ENCODE measurements around the gene RP9. TPM values are rescaled to one million over a fixed set of nuclear protein-coding genes. Genes with fewer than 3 reads are reported as not detected.

RP9 gene
- total RNA-seq, 4 donors from 2014 or later: 1.2 to 55.8 (median 13.7) TPM

DNA sequence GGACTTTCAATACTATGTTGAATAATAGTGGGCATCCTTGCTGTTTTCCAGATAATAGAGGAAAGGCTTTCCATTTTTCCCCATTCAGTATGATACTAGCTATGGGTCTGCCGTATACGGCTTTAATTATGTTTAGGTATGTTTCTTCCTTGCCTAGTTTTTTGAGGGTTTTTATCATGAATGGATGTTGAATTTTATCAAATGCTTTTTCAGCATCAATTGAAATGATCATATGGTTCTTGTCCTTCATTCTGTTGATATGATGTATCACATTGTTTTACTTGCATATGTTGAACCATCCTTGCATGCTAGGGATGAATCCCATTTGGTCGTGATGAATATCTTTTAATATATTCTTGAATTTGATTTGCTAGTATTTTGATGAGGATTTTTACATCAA, 9.2 kb upstream of the RP9 start:
- Histone ChIP-seq H3K9me3 (no peaks in the 10 kb centered on the region), H3K4me3 (no peak overlapping the region), H3K4me1 (no peaks in the 10 kb centered on the region), H3K27me3 (no peaks in the 10 kb centered on the region), H3K27ac (no peak overlapping the region), H3K36me3 (no peaks in the 10 kb centered on the region)
- intact Hi-C loops (cut with DNase I; ENCODE audit: low total_unique reads): no loop called here
- no peak for DNase-seq
- no peak for TF ChIP-seq CTCF (IDR thresholded peaks at IDR 0.05)
- TF ChIP-seq POLR2A (IDR thresholded peaks at IDR 0.05): no peak

GRCh38 chr7:33114976-33115375, 5.8 kb upstream of the RP9 start:
- intact Hi-C loops (cut with DNase I; ENCODE audit: low total_unique reads): no loop called here
- Histone ChIP-seq H3K36me3 (no peaks in the 10 kb centered on the region), H3K4me1 (no peaks in the 10 kb centered on the region), H3K9me3 (no peaks in the 10 kb centered on the region), H3K4me3 (no peak overlapping the region), H3K27me3 (no peaks in the 10 kb centered on the region), H3K27ac (no peak overlapping the region)
- TF ChIP-seq CTCF (IDR thresholded peaks at IDR 0.05) (no peak), POLR2A (IDR thresholded peaks at IDR 0.05) (no peak)
- no peak for DNase-seq

GRCh38 chr7:33111614-33112013, 2.4 kb upstream of the RP9 start:
- Histone ChIP-seq H3K9me3 (no peaks in the 10 kb centered on the region), H3K4me3 (no peak overlapping the region), H3K4me1 (peaks cover 0 to 13% of the 10 kb centered on the region in 2 donors), H3K36me3 (no peaks in the 10 kb centered on the region), H3K27me3 (no peaks in the 10 kb centered on the region), H3K27ac (no peak overlapping the region)
- TF ChIP-seq POLR2A (IDR thresholded peaks at IDR 0.05) (no peak), CTCF (IDR thresholded peaks at IDR 0.05) (no peak)
- no peak for DNase-seq
- intact Hi-C loops (cut with DNase I; ENCODE audit: low total_unique reads): no loop called here

GRCh38 chr7:33109758-33110238, 594 bp upstream of the RP9 start:
- Histone ChIP-seq H3K9me3 (no peaks in the 10 kb centered on the region), H3K36me3 (no peaks in the 10 kb centered on the region), H3K4me1 (peaks cover 0 to 20% of the 10 kb centered on the region in 2 donors), H3K4me3 (peak overlapping the region; percentile 26 to 100), H3K27ac (peak overlapping the region in 1 of 2 donors; percentile 35), H3K27me3 (no peaks in the 10 kb centered on the region)
- TF ChIP-seq CTCF (IDR thresholded peaks at IDR 0.05): no peak
- no peak for TF ChIP-seq POLR2A (IDR thresholded peaks at IDR 0.05)
- no peak for DNase-seq
- intact Hi-C loops (cut with DNase I; ENCODE audit: low total_unique reads): no loop called here

- intact Hi-C loops (cut with DNase I; ENCODE audit: low total_unique reads): no loop called here
- peak overlapping the region; percentile 33 to 100 for H3K4me3 ChIP-seq
- no peaks in the 10 kb centered on the region for H3K36me3 ChIP-seq
- H3K27me3 ChIP-seq: no peaks in the 10 kb centered on the region
- no peak for TF ChIP-seq POLR2A (IDR thresholded peaks at IDR 0.05)
- TF ChIP-seq CTCF (IDR thresholded peaks at IDR 0.05): peak in 1 of 4 experiments; percentile 2
- peaks cover 0 to 20% of the 10 kb centered on the region in 2 donors for H3K4me1 ChIP-seq
- H3K9me3 ChIP-seq: no peaks in the 10 kb centered on the region
- DNase-seq: no peak
- peak overlapping the region; percentile 67 to 75 for H3K27ac ChIP-seq
These were observed 625 bp downstream of the RP9 start for GRCh38 chr7:33108554-33109004.
